Embryonic facial prominence (tissue), 1 donor: Measurements from ENCODE around the gene IFNL3.
"Not testable (repeated sequence)": the region's sequence is repeated elsewhere in the genome, so short reads cannot be mapped to it uniquely, and the experiment has no call there.

Experiments used
- DNase-seq: peaks from one replicate; pipeline ENCODE4 v3.0.0-alpha.2; 2016; ENCODE audit errors: extremely low spot score

The IFNL3 gene

DNA sequence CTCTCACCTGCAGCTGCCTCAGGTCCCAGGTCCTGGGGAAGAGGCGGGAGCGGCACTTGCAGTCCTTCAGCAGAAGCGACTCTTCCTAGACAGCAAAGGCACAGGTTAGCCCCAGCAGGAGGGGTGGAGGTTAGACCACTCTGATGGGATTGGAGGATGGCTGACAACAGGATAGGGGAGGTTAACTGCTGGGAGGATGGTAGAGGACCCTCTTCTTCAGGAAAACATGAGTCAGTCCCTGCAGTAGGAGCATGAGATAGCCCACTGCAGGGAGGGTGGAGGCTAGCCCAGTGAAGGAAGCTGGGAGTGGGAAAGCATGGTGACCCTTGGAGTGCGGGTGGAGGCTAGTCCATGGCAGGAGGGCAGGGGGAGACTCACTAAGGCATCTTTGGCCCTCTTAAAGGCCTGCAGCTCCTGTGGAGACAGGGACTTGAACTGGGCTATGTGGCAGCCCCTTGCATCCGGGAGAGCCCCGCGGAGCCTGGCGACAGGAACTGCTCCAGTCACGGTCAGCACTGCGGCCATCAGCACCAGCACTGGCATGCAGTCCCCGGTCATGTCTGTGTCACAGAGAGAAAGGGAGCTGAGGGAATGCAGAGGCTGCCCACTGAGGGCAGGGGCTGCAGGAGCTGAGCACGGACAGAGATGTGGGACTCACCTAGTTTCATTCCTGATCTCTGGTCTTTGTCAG, at the start of gene IFNL3:
IFNL3 (minus strand) TSS at position 597 of the 691 bp plus-strand sequence; CDS start at position 558, 39 bp downstream.
- DNase-seq, result not testable (repeated sequence)

DNA sequence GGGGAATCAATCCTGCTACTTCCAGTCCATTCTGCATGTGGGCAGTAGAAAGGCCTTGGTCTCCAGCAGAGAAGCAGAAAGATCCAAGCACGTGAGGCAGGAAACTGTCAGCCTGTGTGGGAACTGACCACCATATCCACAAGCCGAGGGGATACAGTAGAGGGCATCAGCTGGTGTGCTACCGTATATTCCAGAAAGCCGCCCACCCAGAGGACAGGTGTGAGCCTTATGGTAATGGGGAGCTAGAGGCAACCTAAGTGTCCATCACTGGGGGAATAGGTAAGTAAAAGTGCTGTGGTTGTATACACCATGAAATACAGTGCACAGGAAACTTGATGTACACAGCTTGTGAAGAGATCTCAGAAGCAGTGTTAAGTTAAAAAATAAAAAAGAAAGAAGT, 48.6 kb upstream of the IFNL3 start:
- DNase-seq, result no peak

DNA sequence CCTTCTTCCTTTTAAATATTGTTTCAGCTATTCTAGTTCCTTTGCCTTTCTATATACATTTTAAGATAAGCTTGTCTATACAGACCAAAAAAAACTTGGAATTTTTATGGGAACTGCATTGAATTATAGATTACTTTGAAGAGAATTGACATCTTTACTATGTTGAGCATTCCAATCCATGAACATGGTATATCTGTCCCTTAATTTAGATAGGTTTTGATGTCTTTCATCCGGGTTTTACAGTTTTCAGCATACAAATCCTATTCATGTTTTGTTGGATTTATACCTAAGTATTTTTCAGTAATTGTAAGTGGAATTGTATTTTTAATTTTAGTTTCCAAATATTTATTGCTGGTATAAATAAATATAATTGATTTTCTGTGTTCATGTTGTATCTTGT, 39.2 kb upstream of the IFNL3 start:
- DNase-seq, result no peak

DNA sequence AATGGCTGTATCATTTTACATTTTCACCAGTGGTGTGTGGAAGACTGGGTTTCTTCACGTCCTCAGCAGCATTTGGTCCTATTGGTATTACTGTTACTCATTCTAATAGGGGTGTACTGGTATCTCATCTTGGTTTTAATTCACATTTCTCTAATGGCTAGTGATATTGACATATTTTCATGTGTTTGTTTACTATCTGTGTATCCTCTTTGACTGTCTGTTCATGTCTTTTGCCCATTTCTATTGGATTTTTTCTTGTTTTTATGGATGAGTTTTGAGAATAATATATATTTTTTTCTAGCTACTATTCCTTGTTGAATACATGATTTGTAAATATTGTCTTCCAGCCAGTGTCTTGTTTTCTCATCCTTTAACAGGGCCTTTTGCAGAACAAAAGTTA, 37.2 kb upstream of the IFNL3 start:
- no peak for DNase-seq

DNA sequence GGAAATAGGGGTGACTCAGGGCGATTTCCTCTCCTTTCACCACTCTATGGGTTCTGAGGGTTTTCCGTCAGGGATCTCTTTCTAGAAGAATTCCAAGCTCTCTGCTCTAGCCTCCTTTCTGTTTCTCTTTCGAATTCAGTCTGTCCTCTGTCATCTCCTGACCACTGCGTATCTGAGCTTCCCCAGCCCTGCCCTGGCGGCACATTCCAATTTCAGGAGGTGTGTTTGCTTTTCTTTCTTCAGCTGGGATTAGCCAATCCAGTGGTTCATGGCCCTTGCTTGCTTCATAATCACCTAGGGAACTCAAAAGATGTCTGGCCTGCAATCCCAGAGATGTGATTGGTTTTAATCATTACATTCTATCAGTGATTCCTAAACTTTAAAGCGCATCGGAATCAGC, 32.8 kb upstream of the IFNL3 start:
- DNase-seq, result no peak

DNA sequence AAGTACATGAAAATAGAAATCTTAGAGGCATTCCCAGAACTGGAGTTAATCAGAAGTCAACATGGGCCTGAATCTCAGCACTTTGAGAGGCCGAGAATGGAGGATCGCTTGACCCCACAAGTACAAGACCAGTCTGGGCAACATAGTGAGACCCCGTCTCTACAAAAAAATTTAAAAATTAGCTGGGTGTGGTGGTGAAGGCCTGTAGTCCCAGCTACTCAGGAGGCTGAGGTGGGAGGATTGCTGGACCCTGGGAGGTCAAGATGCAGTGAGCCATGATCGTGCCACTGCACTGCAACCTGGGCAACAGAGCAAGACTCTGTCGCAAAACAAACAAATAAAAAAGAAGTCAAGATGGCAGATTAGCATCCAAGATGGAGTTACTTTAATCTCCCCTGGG, 31.9 kb upstream of the IFNL3 start:
- no peak for DNase-seq

DNA sequence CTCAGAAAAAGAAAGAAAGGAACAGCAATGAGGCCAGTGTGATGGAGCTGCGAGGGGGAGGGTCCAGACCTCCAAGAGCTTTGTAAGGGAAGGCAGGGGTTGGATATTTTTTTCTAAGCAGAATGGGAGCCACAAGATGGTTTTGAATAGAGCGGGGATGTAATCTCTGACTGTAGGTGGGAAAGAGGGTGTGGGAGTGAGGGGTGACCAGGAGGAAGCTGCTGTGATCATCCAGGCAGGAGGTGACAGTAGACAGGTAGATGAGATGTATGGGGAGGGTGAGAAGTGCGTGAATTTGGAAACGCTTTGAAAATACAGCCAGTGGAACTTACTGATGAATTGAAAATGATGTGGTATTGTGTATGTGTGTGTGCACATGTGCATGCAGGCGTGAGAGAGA, 30.8 kb upstream of the IFNL3 start:
- no peak for DNase-seq

DNA sequence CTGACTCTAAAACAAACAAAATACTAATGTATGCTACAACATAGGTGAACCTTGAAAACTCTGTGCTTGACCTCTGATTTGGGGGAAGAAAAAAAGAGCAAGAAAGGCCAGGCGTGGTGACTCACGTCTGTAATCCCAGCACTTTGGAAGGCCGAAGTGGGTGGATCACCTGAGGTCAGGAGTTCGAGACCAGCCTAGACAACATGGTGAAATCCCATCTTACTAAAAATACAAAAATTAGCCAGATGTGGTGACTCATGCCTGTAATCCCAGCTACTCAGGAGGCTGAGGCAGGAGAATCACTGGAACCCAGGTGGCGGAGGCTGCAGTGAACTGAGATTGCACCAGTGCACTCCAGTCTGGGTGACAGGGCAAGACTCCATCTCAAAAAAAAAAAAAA, 29.1 kb upstream of the IFNL3 start:
- not testable (repeated sequence) for DNase-seq

DNA sequence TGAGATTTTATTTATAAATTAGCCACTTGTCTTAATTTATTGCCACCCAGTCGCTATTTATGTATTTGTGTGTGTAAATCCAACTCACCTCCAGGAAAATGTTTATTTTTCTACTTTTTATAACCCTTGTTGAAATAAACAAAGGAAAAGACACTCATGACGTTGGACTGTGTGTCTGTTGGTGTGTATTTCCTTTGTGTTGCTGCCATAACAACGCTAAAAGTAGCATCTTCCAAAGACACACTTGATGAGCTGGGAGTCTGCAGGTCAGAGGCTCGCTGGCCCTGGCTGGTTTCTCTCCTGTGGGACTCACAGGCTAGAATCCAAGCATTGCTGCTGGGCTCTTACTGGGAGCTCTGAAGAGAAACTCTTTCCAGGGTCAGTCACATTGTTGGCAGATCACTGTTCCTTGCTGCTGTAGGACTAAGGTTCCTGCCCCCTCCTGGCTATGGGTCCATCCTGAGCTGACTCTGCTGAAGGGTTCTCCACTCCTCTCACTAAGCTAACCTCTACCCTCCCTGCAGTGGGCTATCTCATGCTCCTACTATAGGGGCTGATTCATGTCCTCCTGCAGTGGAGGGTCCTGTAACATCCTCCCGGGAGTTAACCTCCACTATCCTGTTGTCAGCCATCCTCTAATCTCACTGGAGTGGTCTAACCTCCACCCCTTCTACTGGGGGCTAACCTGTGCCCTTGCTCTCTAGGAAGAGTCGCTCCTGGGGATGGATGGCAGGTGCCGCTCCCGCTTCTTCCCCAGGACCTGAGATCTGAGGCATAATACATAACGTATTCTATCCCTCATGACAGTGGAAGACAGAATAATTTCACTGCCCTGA, 25.4 kb upstream of the IFNL3 start:
- no peak for DNase-seq

DNA sequence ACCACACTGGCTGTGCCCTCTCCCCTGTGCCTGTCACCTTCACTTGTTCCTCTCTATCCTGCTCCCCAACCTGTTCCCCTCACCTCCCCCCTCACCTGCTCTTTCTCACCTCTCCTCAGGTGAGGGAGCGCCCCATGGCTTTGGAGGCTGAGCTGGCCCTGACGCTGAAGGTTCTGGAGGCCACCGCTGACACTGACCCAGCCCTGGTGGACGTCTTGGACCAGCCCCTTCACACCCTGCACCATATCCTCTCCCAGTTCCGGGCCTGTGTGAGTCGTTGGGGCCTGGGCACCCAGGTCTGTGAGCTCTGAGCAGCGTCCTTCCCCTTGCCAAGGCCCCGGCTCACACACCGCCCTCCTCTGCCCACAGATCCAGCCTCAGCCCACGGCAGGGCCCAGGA, 24.6 kb upstream of the IFNL3 start:
- DNase-seq, result not testable (repeated sequence)

DNA sequence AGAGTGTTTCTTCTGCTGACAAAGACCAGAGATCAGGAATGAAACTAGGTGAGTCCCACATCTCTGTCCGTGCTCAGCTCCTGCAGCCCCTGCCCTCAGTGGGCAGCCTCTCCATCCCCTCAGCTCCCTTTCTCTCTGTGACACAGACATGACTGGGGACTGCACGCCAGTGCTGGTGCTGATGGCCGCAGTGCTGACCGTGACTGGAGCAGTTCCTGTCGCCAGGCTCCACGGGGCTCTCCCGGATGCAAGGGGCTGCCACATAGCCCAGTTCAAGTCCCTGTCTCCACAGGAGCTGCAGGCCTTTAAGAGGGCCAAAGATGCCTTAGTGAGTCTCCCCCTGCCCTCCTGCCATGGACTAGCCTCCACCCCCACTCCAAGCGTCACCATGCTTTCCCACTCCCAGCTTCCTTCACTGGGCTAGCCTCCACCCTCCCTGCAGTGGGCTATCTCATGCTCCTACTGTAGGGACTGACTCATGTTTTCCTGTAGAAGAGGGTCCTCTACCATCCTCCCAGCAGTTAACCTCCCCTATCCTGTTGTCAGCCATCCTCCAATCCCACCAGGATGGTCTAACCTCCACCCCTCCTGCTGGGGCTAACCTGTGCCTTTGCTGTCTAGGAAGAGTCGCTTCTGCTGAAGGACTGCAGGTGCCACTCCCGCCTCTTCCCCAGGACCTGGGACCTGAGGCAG, 23.9 kb upstream of the IFNL3 start:
- not testable (repeated sequence) for DNase-seq

DNA sequence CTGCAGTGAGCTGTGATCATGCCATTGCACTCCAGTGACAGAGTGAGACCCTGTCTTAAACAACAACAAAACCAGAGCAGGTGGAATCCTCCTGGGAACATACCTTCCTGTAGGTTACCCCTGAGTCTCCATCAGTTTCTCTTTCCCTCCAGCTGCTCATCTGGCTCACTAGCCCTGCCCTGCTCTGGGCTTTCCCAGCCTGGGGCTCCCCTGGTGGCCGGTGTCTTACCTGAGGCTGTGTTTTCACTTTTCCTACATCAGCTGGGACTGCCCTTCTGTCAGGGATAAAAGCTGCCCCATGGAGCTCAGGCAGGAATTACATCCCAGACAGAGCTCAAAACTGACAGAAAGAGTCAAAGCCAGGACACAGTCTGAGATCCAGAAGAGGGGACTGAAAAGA, 23.3 kb upstream of the IFNL3 start, which contains the start of gene IFNL2:
IFNL2 (plus strand) TSS at position 312 of the 400 bp plus-strand sequence. CDS start 173 bp downstream, outside the sequence.
- not testable (repeated sequence) for DNase-seq

DNA sequence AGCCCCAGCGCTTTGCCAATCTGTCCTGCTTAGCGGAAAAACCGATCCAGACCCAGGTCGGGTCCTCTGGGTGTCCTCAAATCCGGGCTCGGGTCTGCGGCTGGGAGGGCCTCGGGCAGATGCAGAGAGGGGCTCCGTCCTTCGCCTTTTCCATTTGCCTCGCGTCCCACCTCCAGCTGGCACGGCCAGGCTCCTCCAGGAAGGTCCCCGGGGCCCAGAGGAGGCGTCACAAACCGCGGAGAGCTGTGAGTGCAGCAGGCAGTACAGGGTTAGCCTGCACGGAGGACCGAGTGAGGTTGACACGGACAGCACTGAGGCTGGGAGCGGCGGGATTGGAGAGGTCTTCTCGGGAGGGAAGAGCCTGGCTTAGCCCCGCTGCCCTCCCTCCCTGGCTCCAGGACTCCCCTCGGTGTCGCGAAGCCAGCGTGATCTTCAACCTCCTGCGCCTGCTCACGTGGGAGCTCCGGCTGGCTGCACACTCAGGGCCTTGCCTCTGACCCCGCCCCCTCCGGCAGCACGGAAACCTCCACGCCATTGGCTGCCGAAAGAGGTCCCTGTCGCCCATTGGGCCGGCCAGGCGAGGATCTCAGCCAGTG, 20.6 kb upstream of the IFNL3 start:
- DNase-seq, result no peak

DNA sequence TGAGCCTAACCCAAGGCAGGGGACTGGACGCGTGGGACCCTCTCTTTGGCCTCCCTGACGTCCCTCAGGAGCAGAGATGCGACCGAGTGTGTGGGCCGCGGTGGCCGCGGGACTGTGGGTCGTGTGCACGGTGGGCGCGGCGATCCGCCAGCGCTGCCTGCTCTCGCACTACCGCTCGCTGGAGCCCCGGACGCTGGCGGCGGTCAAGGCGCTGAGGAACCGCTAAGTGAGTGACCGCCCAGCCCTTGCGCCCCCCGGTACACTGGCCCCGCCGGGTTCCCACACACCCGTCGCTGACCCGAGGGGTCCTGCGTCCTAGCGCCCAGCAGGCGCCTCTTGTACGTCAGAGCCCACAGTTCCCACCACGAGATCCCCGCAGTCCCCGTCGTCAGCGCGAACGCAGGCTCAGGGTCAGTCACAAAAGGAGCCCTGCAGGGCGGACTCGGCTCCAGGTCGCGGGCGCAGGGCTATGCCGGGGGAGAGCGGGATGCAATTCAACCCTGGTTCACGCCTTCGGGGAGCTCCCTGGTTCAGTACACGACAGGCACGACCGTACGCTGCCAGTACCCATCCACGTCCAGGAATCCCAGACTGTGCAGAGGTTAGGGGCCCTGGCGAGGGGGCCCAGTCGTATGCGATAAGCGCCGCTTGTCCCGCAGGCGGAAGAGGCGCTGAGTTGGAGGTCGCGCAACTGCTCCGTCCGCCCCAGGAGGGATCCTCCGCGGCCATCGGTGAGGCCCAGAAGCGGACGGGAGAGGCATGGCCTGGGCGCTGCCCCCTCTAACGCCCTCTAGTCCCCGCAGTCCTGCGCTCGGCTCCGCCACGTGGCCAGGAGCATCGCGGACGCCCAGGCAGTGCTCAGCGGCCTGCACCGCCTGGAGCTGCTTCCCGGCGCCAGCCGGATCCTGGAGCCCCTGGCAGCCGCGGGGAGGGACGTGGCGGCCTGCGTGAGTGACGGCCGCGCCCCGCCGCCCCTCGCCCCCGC, 19.8 kb upstream of the IFNL3 start:
- no peak for DNase-seq

DNA sequence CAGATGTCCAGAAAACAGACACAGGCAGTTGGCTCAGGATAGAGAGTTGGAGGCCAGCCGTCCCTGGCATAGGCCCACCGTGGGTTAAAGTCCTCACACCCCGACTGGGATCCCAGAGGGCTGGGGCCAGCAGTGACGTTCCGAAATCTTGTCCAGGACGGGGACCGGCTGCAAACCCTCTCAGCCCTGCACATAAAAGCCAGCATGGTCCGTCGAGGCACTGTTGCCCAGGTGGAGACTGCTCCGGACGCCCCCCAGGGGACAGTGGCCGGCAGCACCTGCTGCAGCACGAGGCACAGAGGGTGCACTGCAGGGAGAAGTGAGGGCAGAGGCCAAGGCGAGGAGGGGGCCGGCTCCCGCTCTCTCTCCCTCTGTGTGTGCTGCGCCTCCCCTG, 19.1 kb upstream of the IFNL3 start:
- no peak for DNase-seq

DNA sequence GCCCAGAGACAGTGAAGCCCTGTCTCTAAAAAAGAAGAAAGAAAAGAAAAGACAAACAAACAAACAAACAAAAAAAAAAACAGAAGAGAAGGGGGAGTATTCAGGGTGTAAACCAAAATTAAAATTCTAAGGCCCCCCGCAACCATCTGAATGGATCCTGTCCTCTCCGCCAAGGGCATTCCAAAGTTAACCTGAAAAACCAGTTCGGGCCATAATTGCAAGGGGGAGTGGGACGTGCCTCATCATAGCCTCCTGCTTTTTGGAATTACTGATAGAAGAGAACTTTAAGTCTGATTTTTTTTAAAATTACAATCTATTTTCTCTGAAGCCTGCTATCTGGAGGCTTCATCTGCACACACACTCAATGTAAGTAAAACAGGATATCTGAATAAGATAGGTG, 17.7 kb upstream of the IFNL3 start:
- DNase-seq, result no peak

DNA sequence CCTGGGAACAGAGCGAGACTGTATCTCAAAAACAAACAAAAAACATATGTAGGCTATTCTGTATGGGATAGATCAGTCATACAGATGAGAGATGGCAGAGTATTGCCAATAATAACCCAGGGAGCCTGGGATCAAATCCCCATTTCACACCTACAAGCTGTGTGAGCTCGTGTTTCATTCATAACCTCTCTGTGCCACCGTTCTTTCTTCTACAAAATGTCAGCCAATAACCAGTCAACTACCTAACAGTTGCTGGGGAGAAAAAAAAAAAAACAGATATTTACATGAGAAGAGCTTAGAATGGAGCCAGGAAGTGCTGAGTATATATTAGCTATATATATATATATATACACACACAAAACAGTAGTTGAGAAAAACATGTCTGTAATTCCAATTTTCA, 16.9 kb upstream of the IFNL3 start:
- DNase-seq, result no peak

DNA sequence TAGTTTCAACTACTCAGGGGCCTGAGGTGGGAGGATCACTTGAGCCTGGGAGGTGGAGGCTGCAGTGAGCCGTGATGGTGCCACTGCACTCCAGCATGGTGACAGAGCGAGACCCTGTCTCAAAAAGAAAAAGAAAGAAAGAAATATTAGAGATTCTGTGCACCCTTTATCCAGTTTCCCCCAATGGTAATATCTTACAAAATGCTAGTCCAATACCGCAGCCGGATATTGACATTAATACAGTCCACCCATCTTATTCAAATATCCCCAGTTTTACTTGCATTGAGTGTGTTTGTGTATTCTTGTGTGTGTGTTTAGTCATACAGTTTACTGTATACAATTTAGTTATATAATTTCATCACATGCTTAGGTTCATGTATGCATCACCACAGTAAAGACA, 12.4 kb upstream of the IFNL3 start:
- no peak for DNase-seq

DNA sequence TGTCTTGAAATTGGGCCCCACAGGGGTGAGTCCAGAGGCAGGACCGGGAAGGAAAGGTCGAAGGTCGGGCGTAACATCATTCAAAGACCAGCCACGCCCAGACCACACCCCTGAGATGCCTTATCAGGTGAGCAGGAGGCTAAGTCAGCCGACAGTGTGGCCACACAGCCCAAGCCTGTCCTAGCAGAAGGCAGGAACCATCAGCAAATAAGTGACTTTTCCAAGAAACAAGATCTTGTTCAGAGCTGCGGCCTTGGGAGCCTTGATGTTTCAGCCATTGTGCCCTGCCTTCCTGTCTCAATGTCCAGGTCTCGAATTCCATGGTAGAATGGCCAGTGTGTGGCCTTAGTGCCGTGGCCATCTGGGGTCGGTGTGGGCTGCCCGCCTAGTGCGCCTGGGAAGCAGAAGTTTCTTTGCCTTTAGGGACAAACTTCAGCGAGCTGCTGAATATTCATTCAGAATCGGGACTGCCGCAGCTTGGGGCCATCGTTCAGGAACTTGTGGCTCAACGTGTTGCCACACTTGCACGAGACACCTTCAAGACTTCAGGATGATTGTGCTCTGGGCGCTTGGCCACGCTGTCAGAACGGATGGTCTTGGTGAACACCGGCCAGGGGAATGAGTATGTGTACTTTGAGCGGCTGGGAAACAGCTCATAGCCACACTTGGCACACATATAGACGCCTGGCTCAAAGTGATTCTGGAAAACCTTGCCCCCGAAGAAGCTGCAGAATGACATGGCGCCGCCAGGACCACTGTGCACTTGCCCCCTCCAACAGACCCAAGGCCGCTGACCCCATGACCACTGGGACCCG, 9.9 kb upstream of the IFNL3 start:
- no peak for DNase-seq
